GM18502 (cell line): ENCODE results near the gene PDAP1.
"Not testable (repeated sequence)": the region's sequence is repeated elsewhere in the genome, so short reads cannot be mapped to it uniquely, and the experiment has no call there.

Experiments used
- ATAC-seq: cut with Tn5 transposase; IDR thresholded peaks from one replicate; pipeline ENCODE4 v1.9.1; 2021; ENCODE audit warnings: mild to moderate bottlenecking; ENCODE audit not compliant: unreplicated experiment, poor library complexity

PDAP1 gene

DNA sequence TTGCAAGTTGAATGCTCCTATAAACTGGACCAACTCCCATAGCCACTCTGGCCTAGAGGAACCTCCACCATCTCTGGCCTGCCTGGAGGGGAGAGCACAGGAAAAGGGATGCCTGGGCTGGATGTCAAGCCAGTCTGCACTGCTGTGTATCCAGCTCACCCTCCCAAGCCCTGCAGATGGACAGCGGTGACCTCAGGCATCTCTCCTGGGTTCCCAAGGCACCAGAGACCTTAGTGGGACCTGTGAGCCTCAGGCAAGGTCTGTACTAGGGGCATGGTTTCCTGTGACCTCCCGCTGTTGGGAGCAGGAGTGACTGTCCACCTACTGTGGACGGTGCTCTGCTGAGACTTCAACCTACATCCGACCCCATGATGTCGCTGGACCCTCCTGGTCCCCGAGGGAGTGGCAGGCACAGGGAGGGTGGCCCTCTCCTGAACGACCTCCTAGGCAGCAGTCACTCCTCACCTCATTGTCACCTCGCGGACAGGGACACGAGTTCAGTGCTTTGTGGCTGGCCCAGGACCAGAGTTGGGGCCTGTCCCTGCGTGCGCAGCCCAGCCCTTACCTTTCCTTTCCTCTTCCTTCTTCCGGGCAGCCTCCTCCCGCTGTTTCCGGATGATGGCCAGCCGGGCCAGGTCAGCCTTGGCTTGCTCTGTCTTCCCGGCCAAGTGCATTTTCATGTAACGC is 11.0 kb downstream of the PDAP1 start:
- ATAC-seq, result no peak

GRCh38 chr7:99396418-99397296 is 11.7 kb downstream of the PDAP1 start:
- no peak for ATAC-seq

GRCh38 chr7:99395616-99396327 is 12.6 kb downstream of the PDAP1 start:
- no peak for ATAC-seq

DNA sequence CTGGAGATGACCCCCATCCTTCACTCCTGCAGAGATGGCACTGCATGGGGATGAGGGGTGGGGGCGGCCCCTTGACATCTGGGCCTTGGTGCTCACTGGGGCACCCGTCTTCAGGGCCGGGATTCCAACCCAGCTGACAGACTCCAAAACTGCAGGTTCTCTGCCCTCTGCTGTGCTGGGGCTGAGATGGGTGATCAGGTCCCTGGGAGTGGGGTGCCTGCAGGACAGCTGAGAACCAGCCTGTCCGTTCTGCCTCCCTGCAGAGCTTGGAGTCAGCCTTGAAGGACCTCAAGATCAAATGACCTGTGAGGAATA is 14.3 kb downstream of the PDAP1 start:
- ATAC-seq, result no peak

- no peak for ATAC-seq
These were observed 14.8 kb downstream of the PDAP1 start for GRCh38 chr7:99393355-99394187.

DNA sequence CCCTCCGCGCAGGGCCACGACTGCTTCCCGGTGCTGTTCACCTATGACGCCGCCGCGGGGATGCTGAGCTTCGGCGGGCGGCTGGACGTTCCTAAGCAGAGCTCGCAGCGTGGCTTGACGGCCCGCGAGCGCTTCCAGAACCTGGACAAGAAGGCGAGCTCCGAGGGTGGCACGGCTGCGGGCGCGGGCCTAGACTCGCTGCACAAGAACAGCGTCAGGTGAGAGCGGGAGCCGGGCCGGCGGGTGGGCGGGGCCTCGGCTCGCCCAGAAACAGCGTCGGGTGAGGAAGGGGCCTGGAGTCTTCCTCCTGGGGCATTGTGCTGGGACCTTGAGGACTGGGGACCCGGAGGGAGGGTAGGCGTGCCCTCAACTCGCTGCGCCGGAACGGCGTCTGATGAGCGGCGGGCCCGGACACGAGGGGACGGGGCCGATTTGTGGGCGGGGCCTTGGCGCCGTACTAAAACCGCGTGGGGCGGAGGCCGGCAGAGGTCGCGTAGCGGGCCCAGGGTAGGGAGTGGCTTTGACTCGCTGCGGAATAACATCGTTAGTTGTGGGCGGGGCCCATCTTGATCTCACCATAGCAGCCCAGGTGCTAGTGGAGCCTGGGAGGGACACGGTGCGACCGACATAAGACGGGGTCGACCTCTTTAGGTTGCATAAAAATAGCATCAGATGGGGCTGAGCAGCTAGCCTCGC is 15.6 kb downstream of the PDAP1 start:
- peak; percentile 80 for ATAC-seq

DNA sequence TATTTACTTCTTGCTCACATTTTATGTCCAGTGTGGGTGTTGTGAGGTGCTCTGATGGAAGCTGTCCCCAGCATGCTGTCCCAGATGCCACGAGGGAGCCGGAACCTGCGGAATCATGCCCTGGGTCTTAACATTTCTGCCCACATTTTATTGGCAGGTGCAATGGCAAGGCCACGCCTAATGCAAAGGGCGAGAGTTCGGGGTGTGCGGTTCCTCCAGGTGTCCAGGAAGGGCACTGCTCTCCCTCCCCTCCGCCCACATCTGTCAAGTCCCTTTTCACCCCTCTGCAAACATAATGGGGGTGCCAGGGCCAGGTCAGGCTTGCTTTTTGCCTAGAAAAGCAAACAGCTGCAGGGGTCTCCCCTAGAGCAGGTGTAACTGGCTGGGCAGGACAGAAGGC is 16.4 kb downstream of the PDAP1 start:
- ATAC-seq, result no peak

DNA sequence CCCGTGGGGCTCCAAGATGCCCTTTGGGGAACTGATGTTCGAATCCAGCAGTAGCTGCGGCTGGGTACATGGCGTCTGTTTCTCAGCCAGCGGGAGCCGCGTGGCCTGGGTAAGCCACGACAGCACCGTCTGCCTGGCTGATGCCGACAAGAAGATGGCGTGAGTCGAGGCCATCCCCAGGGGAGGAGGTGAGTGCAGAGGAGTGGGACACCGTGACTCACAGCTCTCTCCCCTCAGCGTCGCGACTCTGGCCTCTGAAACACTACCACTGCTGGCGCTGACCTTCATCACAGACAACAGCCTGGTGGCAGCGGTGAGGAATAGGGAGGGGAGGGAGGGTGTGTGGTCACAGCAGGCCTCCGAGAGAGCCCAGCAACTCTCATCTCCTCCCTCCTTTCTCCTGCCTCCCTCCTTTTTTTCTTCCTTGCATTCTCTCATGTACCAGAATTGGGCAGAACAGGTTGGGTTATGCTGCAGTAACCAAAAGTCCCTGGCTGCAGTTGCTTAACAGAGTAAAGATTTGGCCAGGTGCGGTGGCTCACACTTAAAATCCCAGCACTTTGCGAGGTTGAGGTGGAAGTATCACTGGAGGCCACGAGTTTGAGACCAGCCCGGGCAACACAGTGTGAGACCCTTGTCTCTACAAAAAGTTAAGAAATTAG is 17.3 kb downstream of the PDAP1 start:
- ATAC-seq, result no peak

DNA sequence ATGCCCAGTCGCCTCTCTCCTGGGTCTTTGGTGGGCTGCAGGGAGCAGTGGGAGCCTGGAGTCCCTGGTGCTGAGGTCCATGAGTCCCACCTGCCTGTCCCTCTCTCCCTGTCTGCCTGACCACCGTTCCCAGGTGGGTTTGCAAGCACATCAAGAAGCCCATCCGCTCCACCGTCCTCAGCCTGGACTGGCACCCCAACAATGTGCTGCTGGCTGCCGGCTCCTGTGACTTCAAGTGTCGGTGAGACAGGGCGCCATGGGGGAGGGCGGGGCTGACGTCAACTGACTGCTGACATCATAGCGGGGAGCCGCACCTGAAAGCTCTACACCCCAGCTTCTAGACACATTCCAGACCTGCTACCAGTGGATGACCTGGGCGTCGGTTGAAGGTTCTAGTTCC is 18.6 kb downstream of the PDAP1 start:
- no peak for ATAC-seq

DNA sequence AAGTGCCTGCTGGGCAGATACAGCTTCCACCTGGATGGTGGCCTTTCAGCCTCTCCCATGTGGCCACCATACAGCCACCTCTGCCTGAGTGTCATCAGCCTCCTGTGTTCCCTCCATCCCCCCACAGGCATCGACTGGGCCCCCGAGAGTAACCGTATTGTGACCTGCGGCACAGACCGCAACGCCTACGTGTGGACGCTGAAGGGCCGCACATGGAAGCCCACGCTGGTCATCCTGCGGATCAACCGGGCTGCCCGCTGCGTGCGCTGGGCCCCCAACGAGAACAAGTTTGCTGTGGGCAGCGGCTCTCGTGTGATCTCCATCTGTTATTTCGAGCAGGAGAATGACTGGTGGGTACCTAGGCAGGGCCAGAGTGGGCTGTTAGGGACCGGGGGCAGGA is 20.5 kb downstream of the PDAP1 start:
- no peak for ATAC-seq

- not testable (repeated sequence) for ATAC-seq
These were observed 21.2 kb downstream of the PDAP1 start for GRCh38 chr7:99387239-99387635.

DNA sequence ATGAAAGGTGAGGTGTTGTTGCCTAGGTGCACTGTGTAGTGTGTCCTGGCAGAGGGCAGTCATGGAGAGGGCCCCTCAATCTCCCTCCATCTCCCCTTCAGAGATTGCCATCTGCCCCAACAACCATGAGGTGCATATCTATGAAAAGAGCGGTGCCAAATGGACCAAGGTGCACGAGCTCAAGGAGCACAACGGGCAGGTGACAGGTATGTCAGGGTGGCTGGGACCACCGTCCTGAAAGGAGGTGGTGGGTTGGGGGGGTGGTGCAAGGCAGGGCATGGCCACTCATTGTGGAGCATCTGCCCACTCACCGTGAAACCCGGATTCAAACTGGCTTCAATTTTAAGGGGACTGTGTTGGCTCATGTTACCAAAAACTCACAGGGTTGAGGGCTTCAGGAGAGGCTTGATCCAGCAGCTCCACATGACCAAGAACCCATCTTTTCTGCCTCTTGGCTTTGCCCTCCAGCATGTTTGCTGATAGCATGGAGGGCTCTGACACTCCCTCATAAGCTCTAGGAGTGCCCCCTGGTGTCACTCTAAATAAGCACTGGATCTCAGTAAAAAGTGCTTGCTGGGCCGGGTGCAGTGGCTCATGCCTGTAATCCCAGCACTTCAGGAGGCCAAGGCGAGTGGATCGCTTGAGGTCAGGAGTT is 21.7 kb downstream of the PDAP1 start:
- no peak for ATAC-seq

DNA sequence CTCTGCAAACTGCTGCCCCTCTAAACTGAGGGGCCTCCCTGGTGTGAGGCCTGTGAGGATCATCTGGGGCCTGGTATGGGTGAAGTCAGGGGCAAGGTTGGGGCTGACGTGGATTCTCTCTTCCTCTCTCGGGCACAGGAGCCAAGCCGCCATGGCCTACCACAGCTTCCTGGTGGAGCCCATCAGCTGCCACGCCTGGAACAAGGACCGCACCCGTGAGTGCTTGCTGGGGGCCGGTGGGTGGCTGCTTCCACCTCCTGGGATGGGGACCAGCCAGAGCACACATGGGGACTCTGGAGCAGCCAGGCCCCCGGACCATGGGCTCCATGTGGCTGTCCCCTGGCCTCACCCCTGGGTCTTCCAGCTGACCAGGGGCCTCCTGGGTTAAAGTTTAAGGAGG is 22.8 kb downstream of the PDAP1 start:
- ATAC-seq, result no peak

GRCh38 chr7:99384523-99384922 is 23.9 kb downstream of the PDAP1 start:
- ATAC-seq, result no peak

GRCh38 chr7:99383791-99384370 is 24.5 kb downstream of the PDAP1 start:
- ATAC-seq, result no peak

DNA sequence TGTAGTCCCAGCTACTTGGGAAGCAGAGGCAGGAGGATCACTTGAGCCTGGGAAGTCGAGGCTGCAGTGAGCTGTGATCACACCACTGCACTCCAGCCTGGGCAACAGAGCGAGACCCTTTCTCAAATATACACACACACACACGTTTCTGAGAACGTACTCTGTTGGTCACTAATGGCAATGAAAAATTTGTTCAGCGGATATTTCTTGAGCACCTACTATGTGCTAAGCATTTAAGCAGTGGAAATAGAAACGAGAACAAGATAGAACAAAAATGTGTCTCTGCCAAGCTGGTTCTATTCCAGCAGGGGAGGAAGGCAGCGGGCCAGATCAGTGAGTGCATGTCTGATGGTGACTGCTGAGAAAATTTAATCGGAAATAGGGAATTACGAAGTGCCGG is 25.2 kb downstream of the PDAP1 start:
- ATAC-seq, result no peak

GRCh38 chr7:99381664-99382075 is 26.7 kb downstream of the PDAP1 start:
- ATAC-seq, result no peak

- peak; percentile 84 for ATAC-seq
These were observed 27.4 kb downstream of the PDAP1 start for GRCh38 chr7:99380823-99381663.
